HepG2 (cell line): ENCODE data around the gene NUAK1. TPM values are rescaled to one million over a fixed set of nuclear protein-coding genes. Genes with fewer than 3 reads are reported as not detected.

ENCODE experiments used
- EP300 ChIP-seq, 3 experiments: sonication (generic) in 1 of 3; formaldehyde crosslinking in 1 of 3; IDR thresholded peaks; 2 replicates each; pipeline versions ENCODE4 v1.5.1 to v1.6.1; 2011 to 2020; ENCODE audit warnings: low read depth in 2 of 3, low read length in 2 of 3, borderline replicate concordance in 1 of 3, improper control_type of control experiment in 1 of 3, mild to moderate bottlenecking in 1 of 3, missing genetic modification reagents in 1 of 3, moderate library complexity in 1 of 3
- ESRRA ChIP-seq: sonication (generic); formaldehyde crosslinking; IDR thresholded peaks from 2 replicates; pipeline ENCODE4 v1.5.1; 2020; ENCODE audit warnings: mild to moderate bottlenecking, low read depth, missing genetic modification reagents
- FOXA1 ChIP-seq, 2 experiments: fragments of 450-650 bp in 1 of 2; sonication (generic) in 1 of 2; formaldehyde crosslinking in 1 of 2; IDR thresholded peaks; 2 replicates each; pipeline versions ENCODE4 v1.4.0 to v1.6.1; 2016 to 2020; ENCODE audit warnings: missing genetic modification reagents in 1 of 2
- HMGA1 ChIP-seq: sonication (generic); formaldehyde crosslinking; conservative IDR thresholded peaks from 2 replicates; pipeline ENCODE4 v1.4.0; 2020; ENCODE audit warnings: missing genetic modification reagents
- KDM1A ChIP-seq: IDR thresholded peaks from 2 replicates; pipeline ENCODE4 v1.6.1; 2016; ENCODE audit warnings: missing compliant biosample characterization
- NCOR1 ChIP-seq: fragments of 200-600 bp; sonication (generic); IDR thresholded peaks from 2 replicates; pipeline ENCODE4 v1.7.0; 2017; ENCODE audit warnings: antibody characterized with exemption, low read length, borderline replicate concordance
- PHF8 ChIP-seq: sonication (generic); formaldehyde crosslinking; IDR thresholded peaks from 2 replicates; pipeline ENCODE4 v1.5.0; 2020; ENCODE audit warnings: missing genetic modification reagents
- TP53 ChIP-seq: sonication (generic); formaldehyde crosslinking; conservative IDR thresholded peaks from 2 replicates; pipeline ENCODE4 v1.4.0; 2020; ENCODE audit warnings: missing genetic modification reagents
- ZFP36L1 ChIP-seq: sonication (generic); formaldehyde crosslinking; IDR thresholded peaks from 2 replicates; pipeline ENCODE4 v1.8.0; 2022; ENCODE audit warnings: mild to moderate bottlenecking, missing genetic modification reagents, moderate library complexity
- ZNF205 ChIP-seq: IDR thresholded peaks from 2 replicates; pipeline ENCODE4 v1.6.1; 2018; ENCODE audit warnings: missing biosample characterization, missing genetic modification reagents
- ZNF276 ChIP-seq: sonication (generic); formaldehyde crosslinking; IDR thresholded peaks from 2 replicates; pipeline ENCODE4 v1.4.0; 2020; ENCODE audit warnings: mild to moderate bottlenecking, low read depth, missing genetic modification reagents
- ZNF609 ChIP-seq: sonication (generic); formaldehyde crosslinking; IDR thresholded peaks from 2 replicates; pipeline ENCODE4 v1.4.0; 2020; ENCODE audit warnings: mild to moderate bottlenecking, missing genetic modification reagents, borderline replicate concordance
- polyA plus RNA-seq, 8 experiments: library from polyadenylated mRNA; depleted of rRNA in 3 of 8; stranded (reverse) in 7 of 8; unstranded in 1 of 8; fragments of >200 nt; fragmentation: Illumina TruSeq in 4 of 8; extraction: Trizol in 4 of 8; gene quantifications; 2 replicates each; pipeline versions ENCODE4 v1.2.1 to v1.2.3, GENCODE V29; 2011 to 2016; ENCODE audit warnings: low read depth in 4 of 8, missing spikeins in 1 of 8, mixed read lengths in 1 of 8; ENCODE audit not compliant: insufficient read depth in 1 of 8
- total RNA-seq, 5 experiments: library from RNA; depleted of rRNA; stranded (reverse); fragments of >200 nt; fragmentation: Illumina TruSeq; extraction: Trizol; gene quantifications; 2 replicates each; pipeline ENCODE4 v1.2.3, GENCODE V29; 2016; ENCODE audit warnings: low read depth in 1 of 5
- TF ChIP-seq, protein P1 (sequence below): IDR thresholded peaks from 2 replicates; pipeline ENCODE4 v1.6.1; 2016; ENCODE audit warnings: low read depth
- TF ChIP-seq, protein P2 (sequence below): IDR thresholded peaks from 2 replicates; pipeline ENCODE4 v1.6.1; 2012; ENCODE audit warnings: inconsistent platforms
- TF ChIP-seq, protein P3 (sequence below): sonication (generic); formaldehyde crosslinking; IDR thresholded peaks from 2 replicates; pipeline ENCODE4 v1.4.0; 2020; ENCODE audit warnings: missing genetic modification reagents, borderline replicate concordance

Gene NUAK1
- total and polyA plus RNA-seq, 2 of the 13 experiments (the other 11 are each of a cell fraction or from before 2014, with no cell fraction given), result 1.7 to 1.9 TPM

DNA sequence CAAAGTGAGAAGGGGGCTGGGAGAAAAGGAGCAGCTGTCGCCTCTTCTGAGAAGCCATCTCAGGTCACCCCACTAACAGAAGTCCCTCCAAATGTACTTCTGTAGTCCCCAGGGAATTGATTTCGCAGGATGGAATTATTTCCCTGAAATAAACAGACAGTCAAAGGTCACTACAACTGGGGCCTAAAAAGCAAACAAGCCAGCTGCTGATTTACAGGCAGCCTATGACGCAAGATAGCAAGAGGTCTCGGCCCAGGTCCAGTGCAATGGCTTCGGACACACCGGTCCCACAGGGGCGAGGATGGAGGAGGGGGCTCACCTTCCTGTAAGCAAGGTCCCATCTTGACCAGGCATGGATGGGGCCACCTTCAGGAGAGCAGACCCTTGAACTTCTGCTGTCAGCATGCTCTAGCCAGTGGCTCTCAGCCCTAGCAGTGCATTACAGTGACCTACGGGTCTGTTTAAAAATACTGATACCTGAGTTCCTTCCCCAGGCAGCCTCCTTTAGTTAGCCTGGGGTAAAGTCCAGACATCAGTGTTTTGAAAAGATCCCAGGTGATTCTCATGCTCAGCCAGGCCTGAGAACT is 18.1 kb downstream of the NUAK1 start (continued):
- TF ChIP-seq EP300 (IDR thresholded peaks at IDR 0.05; ENCODE audit: low read depth in 2 of 2, low read length in 2 of 2) (peak in 1 of 2 experiments; percentile 91; a peak in 2 of 4 replicates), EP300 (CRISPR knock-in tag; IDR thresholded peaks at IDR 0.05; ENCODE audit: borderline replicate concordance) (peak; percentile 65; the same call in 1 of the 2 replicates), ZNF205 (no peak; the same call in 1 of the 2 replicates), NCOR1 (peak; percentile 79; the same call in 1 of the 2 replicates), KDM1A (peak; percentile 31; the same call in 1 of the 2 replicates), PHF8 (peak; percentile 49; the same call in 1 of the 2 replicates), HMGA1 (CRISPR knock-in tag) (no peak), ZNF276 (CRISPR knock-in tag) (no peak), ZNF609 (CRISPR knock-in tag) (peak; percentile 83), TP53 (CRISPR knock-in tag) (no peak), ESRRA (CRISPR knock-in tag) (peak; percentile 71; the same call in 1 of the 2 replicates), FOXA1 (IDR thresholded peaks at IDR 0.05) (no peak), FOXA1 (CRISPR knock-in tag; IDR thresholded peaks at IDR 0.05) (peak; percentile 97), ZFP36L1 (CRISPR knock-in tag) (no peak)
- TF ChIP-seq, protein P1, sequence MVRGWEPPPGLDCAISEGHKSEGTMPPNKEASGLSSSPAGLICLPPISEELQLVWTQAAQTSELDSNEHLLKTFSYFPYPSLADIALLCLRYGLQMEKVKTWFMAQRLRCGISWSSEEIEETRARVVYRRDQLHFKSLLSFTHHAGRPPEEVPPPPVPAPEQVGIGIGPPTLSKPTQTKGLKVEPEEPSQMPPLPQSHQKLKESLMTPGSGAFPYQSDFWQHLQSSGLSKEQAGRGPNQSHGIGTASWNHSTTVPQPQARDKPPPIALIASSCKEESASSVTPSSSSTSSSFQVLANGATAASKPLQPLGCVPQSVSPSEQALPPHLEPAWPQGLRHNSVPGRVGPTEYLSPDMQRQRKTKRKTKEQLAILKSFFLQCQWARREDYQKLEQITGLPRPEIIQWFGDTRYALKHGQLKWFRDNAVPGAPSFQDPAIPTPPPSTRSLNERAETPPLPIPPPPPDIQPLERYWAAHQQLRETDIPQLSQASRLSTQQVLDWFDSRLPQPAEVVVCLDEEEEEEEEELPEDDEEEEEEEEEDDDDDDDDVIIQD (CRISPR knock-in tag), result peak; percentile 49; the same call in 1 of the 2 replicates
- TF ChIP-seq, protein P2, sequence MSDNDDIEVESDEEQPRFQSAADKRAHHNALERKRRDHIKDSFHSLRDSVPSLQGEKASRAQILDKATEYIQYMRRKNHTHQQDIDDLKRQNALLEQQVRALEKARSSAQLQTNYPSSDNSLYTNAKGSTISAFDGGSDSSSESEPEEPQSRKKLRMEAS, result peak; percentile 37; the same call in 1 of the 2 replicates
- TF ChIP-seq, protein P3, sequence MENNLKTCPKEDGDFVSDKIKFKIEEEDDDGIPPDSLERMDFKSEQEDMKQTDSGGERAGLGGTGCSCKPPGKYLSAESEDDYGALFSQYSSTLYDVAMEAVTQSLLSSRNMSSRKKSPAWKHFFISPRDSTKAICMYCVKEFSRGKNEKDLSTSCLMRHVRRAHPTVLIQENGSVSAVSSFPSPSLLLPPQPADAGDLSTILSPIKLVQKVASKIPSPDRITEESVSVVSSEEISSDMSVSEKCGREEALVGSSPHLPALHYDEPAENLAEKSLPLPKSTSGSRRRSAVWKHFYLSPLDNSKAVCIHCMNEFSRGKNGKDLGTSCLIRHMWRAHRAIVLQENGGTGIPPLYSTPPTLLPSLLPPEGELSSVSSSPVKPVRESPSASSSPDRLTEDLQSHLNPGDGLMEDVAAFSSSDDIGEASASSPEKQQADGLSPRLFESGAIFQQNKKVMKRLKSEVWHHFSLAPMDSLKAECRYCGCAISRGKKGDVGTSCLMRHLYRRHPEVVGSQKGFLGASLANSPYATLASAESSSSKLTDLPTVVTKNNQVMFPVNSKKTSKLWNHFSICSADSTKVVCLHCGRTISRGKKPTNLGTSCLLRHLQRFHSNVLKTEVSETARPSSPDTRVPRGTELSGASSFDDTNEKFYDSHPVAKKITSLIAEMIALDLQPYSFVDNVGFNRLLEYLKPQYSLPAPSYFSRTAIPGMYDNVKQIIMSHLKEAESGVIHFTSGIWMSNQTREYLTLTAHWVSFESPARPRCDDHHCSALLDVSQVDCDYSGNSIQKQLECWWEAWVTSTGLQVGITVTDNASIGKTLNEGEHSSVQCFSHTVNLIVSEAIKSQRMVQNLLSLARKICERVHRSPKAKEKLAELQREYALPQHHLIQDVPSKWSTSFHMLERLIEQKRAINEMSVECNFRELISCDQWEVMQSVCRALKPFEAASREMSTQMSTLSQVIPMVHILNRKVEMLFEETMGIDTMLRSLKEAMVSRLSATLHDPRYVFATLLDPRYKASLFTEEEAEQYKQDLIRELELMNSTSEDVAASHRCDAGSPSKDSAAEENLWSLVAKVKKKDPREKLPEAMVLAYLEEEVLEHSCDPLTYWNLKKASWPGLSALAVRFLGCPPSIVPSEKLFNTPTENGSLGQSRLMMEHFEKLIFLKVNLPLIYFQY, result peak; percentile 97
